Inflammatory macrophage treated with lipopolysaccharide for 4 hours (primary cell): Measurements from ENCODE around the gene CNIH2.
A peak's percentile ranks its signal among the peaks of the same experiment; 100 is the strongest.
"Not testable (repeated sequence)": the region's sequence is repeated elsewhere in the genome, so short reads cannot be mapped to it uniquely, and the experiment has no call there.

Source experiments
- DNase-seq: peaks from one replicate; pipeline ENCODE4 v3.0.0-alpha.2; 2020

Gene CNIH2

DNA sequence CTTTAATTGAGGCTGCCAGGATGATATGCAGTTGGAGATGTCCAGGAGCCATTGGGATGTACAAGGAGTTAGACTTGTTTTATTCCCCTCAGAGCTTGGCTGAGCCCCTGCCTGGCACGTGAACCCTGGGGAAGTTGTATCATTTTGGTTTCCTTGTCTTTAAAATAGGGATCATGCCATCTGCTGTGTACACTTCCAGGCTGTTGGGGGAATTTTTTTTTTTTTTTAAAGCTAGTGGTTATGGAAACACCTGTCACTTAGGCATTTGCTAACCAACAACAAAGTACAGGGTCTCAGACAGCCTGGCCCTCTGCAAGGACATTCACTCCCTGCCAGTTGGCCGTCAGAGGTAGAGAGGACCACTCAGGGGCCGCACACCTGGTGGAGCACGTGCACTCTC lies 18.0 kb upstream of the CNIH2 start:
- no peak for DNase-seq

DNA sequence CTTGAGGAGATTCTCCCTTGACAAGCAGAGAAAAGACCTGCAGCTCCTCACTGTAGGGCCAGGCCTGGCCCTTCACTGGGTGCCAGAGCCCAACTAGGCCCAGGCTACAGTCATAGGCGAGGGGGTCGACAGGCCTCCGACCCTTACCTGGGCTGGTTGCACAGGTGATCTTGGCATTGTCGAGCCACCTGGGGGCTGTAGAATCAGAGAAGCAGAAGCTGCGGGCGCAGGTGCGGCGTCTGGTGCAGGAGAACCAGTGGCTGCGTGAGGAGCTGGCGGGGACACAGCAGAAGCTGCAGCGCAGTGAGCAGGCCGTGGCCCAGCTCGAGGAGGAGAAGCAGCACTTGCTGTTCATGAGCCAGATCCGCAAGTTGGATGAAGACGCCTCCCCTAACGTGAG lies 16.4 kb upstream of the CNIH2 start:
- no peak for DNase-seq

DNA sequence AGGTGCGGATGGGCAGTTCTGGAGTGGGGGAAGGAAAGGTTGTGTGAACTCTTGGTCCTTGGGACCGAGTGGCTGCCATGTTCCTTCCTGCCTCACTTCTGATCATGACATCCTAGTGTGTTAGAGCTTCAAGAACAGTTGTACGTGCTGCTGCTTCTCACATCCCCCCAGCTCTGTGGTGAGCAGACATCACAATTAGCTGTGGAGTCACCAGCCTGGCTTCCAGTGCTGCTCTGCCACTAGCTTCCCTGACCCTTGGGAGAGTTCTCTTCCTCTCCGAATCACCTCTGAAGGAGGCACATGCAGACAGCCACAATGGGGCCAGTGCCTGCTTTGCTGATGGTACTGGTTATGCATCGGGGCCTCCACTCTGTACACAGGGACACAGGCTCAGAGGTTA lies 15.8 kb upstream of the CNIH2 start:
- no peak for DNase-seq

DNA sequence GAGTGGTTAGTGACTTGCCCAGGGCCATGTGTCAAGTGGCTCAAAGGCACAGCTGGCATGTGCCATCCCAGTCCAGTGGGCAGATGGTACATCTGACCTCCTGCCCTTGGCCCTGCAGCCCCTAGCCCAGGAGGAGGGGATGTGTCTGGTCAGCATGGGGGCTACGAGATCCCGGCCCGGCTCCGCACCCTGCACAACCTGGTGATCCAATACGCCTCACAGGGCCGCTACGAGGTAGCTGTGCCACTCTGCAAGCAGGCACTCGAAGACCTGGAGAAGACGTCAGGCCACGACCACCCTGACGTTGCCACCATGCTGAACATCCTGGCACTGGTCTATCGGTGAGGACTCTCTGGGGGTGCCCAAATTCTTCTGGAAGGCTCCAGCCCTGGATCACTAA lies 15.3 kb upstream of the CNIH2 start:
- no peak for DNase-seq

DNA sequence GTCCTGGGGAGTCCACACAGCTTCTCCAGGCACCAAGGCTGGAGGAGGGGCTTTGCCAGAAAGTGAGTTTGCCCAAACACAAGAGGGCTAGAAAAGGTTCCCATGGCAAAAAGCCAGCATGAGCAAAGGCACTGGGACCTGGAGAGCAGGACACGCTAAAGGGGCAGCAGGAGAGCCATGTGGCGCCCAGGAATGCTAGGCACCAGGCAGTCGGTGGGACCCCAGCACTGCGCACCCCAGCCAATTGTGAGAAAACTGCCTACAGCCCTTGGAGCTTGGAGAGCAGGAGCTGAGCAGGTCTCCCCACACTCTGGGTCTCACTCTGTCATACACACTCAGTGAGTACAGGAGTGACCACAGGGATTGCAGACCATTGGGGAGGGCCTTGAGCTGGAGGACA lies 14.7 kb upstream of the CNIH2 start:
- no peak for DNase-seq

DNA sequence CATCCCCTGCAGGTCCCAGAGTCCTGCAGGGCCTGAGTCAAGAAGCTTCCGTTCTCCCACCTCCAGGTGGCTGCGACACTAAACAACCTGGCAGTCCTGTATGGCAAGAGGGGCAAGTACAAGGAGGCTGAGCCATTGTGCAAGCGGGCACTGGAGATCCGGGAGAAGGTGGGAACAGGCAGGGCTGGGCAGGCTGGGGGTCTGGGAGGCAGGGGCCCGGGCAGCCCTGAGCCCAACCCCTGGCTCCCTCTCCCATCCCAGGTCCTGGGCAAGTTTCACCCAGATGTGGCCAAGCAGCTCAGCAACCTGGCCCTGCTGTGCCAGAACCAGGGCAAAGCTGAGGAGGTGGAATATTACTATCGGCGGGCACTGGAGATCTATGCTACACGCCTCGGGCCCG lies 14.2 kb upstream of the CNIH2 start:
- DNase-seq = no peak

DNA sequence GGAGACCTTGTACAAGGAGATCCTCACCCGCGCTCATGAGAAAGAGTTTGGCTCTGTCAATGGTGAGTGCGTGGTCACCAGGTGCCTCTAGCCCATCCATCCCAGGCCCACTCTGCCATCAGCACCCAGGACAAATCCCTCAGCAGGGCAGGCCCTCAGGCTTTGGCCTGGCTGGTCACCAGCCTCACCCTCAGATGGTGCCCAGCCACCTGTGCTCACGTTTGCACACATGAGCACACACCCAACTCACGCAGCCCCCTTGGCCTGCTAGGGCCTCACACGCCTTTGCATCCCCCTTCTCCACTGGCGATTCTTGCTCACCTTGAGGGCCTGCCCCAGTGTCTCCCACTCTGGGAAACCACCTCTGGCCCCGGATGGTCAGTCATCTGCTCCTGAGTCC lies 13.6 kb upstream of the CNIH2 start:
- DNase-seq = no peak

DNA sequence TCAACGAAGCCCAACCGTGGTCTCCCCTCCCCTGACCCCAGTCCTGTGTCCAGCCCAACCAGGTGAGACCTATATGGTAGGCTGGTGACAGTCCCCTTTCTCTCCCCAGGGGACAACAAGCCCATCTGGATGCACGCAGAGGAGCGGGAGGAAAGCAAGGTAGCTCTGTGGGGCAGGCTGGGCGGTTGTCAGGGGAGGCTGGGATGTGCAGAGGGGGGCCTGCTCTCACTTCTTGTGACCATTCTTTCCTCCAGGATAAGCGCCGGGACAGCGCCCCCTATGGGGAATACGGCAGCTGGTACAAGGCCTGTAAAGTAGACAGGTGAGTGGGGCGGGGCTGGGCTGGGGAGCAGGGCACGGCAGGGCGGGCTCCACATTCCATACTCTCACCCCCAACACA lies 13.1 kb upstream of the CNIH2 start:
- no peak for DNase-seq

DNA sequence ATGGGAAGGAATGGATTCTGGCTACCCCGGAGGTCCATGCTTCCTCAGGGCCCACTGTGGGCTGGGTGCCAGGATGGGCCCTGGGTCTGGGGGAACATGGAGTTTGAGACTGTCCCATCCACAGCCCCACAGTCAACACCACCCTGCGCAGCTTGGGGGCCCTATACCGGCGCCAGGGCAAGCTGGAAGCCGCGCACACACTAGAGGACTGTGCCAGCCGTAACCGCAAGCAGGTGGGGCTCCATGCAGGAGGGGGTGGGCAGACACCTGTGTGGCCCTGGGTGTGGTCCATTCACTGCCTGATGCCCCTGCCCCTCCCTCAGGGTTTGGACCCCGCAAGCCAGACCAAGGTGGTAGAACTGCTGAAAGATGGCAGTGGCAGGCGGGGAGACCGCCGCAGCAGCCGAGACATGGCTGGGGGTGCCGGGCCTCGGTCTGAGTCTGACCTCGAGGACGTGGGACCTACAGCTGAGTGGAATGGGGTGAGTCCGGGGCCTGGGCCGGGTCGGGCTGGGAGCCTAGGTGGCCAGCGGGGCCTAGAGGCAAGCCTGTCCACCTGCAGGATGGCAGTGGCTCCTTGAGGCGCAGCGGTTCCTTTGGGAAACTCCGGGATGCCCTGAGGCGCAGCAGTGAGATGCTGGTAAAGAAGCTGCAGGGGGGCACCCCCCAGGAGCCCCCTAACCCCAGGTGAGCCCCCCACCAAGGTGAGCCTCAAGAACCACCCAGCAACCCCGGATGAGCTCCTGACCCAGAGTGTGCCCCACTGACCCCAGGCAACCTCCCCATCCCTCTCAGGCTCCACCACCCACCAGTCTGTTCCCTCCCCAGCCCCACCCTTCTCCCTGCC lies 12.2 kb upstream of the CNIH2 start:
- DNase-seq = no peak

DNA sequence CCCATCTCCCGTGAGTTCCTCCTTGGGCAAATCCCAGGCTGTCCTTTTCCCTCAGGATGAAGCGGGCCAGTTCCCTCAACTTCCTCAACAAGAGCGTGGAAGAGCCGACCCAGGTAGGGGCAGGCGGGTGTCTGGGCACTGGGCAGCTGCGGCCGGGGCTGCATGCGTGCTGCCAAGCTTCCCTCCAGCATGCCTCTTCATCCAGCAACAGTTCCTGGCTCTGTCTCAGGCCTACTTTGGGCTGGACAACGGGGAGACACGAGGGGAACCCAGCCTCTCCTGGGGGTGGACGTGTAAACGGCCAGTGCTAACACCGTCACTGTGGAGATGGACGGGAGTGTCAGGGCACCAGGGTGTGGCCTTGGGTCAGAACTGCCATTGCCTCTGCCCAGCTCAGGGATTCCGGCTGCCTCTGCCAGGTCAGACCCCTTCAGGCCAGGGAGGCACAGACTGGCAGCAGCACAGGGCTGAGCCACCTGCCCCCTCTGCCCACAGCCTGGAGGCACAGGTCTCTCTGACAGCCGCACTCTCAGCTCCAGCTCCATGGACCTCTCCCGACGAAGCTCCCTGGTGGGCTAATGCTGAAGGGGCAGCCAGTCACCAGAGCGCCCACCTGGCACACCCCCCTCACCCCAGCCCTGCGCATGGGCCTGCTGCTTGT lies 11.5 kb upstream of the CNIH2 start:
- no peak for DNase-seq

DNA sequence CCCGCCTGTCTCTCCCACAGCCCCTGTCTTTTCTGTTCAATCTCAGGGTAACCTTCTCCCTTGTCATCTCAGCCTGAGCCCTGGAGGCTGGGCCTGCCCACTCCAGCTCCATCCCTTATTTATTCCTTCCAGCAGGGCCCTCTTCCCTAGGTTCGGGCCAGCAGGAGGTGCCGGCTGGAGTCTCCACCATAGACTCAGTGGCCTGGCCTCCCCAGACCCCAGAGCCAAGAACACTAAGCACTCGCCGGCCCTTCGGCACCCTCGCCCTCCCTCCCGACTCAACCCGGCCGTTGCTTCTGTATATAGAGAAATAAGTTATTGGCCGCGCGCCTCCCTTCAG lies 11.0 kb upstream of the CNIH2 start:
- no peak for DNase-seq

DNA sequence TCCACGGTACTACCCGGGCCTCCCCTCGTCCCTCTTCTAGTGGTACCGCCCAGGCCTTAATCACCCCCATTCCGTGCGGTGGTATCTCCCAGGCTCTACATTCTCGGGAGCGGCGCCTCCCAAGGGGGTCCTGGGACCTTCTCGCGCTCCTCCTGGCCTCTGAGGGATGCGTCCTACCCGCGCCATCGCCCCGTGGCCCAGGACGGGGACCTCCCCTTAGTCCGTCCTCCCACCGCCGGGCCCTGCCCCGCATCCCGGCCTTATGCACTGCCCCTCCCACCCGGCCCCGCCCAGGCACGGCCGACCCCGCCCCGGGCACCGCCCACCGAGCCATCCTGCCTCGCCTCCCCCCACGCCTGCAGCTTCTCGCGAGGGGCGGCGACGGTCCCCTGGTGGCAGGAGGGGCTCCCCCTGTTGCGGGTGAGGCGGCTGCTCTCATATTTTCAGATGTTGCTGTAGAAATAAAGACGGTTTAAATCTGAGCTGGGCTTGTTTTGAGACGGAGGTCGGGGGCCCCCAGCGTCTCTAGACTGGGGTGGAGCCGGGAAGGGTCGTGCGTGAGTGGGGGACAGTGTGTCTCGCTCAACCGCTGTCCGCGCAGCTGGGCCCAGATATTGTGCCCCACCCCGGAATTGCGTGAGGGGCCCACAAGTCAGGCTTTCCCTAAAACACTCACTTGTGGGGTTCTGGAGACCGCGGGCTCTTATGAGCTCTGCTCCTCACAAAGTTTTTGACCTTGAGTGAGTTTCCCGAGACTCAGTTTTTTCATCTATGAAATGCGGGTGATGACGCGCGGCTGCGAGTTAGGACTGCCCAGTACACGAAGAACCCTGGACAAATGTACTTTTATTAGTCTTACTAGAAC lies 10.4 kb upstream of the CNIH2 start:
- peak; percentile 81 for DNase-seq

DNA sequence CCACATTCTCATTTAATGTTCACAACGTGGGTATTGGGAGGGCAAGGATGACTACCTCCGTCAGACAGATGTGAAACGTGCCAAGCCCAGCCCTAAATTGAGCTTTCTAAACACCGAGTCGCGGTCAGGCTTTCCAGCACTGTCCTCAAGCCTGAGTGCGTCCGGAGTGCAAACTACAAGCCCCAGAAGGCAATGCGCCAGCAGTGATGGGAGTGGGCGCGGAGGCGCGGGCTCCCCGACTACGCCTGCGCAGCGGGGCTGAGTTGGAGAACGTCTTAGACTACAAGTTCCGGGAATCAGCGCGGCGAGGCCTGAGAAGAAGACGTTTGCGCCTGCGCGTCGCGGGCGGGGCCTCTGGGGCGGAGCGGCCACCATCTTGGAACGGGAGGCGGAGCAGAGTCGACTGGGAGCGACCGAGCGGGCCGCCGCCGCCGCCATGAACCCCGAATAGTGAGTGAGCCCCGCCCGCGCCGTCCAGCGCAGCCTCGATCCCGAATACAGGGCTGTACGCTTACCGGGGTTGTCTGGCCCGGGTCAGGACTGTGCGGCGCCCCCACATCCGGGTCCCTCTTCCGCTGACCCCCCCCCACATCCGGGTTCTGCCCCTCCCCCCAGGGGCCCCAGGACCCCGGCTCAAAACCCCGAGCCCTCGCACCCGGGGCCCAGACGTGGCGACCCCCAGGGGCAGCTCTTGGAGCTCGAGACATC lies 9.6 kb upstream of the CNIH2 start, which contains the start of gene RAB1B:
Gene RAB1B (plus strand): TSS at position 396 of the 708 bp plus-strand sequence. CDS start 41 bp downstream, at position 437.
- peak; percentile 100 for DNase-seq

DNA sequence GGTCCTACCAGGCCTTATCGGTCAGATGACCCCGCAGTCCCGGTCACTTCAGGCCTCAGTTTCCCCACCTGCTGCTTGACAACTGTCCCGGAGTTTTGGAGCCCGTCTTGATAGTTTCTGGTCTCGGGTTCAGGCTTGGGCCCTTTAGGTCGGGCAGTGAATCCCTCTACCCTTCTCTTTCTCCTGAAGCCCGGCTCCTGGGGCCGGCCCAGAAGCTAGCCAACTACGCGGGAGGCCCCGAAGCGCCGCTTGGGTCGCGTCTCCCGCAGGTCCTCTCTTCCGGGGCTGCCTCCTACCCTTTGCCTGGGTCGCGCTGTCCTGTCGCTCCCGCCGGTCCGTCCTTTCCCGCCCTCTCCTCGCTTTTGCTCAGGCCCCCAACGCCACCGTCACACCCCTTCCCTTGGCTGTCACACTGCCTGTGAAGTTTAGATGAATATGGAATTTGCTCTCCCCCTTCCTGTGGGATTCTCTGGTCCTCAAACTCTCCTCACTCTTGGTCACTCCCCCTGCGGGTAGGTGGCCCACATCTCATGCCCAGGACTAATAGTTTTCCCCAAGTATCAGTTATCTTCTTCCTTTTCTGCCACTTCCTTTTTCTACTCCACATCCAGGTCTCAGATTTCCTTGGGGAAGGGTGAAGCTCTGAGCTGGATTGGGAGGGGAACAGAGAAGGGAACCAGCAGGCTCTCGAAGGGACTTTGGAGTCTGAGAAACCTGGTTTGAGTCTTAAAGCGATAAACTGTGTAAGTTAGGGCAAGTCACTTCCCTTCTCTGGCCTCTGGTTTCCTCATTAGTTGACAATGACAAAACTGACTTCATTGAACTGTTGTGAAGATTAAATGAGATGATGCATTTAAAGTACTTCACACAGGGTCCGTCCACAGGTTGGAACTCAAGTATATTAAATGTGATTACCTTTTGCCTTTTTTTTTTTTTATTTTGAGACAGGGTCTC lies 8.7 kb upstream of the CNIH2 start:
- peak; percentile 47 for DNase-seq

DNA sequence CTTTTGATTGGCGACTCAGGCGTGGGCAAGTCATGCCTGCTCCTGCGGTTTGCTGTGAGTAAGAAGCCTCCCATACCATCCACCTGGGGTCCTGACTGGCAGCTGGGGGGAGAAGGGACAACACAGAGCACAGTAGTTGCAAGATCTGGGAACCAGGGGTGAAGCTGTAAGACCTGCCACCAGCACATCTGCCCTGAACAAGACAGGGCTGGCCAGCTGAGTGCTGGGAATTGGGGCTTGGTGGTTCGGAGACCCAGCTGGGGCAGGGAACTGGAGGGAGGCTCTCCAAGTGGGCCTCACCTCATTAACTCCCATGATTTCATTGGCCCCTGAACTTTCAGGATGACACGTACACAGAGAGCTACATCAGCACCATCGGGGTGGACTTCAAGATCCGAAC lies 6.2 kb upstream of the CNIH2 start:
- no peak for DNase-seq

DNA sequence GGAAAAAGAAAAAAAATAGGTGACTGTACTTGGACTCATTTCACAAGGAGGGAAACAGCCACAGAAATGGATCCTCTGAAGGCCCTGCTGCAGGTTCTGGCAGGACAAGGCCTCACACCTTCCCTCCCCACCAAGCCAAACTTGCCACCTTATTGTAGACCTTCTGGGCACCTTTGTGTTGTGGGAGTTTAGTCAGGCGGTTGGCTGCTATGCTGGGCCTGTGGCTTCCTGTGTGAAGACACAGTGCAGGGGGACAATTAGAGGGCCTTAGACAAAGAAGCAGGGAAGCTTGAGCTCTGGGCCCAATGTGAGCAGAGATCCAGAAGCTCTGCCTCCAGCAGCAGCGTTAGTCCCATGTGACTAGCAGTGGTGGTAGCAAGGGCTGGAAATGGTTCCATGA lies 5.4 kb upstream of the CNIH2 start:
- no peak for DNase-seq

DNA sequence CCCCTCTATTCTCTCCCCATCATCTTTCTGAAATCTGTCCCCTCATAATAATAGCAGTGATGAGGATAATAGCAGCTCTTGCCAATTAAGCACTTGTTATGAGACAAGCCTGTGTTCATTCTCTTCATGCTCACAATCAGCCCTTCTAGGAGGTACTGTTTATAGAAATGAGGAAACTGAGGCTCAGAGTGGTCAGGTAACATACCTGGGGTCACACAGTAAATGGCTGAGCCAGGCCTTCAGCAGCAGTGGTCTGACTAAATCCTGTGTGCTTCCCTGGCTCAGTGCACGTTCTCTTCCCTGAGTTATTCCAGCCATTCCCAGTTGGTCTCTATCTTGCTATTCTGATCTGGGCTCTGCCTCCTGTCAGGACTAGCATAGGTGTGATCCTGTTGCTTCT lies 3.8 kb upstream of the CNIH2 start:
- no peak for DNase-seq

DNA sequence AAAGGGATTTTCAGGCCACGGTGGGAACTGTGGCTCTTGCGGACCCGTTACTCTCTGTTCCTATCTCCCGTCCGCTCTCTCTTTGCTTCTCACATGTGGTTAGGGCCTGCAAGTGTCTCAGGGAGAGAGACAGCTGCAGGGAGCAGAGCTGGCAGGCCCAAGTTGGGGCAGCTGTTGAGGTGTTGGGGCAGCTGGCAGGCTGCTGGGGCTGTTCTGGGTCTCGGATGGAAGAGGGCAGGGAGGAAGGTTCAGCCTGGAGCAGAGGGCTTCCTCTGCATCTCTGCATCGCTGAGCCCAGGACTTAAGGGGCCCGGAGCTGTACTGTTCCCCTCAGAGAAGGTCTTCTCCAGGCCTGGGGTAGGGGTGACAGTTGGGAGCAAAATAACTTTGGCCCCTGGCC lies 2.6 kb upstream of the CNIH2 start:
- DNase-seq = no peak

DNA sequence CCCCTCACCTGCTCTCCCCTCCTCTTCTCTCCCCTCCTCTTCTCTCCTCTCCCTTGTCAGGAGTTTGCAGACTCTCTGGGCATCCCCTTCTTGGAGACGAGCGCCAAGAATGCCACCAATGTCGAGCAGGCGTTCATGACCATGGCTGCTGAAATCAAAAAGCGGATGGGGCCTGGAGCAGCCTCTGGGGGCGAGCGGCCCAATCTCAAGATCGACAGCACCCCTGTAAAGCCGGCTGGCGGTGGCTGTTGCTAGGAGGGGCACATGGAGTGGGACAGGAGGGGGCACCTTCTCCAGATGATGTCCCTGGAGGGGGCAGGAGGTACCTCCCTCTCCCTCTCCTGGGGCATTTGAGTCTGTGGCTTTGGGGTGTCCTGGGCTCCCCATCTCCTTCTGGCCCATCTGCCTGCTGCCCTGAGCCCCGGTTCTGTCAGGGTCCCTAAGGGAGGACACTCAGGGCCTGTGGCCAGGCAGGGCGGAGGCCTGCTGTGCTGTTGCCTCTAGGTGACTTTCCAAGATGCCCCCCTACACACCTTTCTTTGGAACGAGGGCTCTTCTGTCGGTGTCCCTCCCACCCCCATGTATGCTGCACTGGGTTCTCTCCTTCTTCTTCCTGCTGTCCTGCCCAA lies 1.9 kb upstream of the CNIH2 start:
- no peak for DNase-seq

DNA sequence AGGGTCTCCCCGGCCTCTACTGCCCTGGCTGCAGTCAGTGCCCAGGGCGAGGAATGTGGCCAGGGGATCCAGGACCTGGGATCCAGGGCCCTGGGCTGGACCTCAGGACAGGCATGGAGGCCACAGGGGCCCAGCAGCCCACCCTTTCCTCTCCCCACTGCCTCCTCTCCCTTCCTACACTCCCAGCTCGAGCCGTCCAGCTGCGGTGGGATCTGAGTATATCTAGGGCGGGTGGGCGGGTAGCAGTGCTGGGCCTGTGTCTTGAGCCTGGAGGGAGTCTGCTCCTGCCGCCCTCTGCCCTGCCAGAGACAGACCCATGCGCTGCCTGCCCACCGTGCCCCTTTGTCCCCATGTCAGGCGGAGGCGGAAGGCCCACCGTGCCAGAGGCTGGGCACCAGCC lies 1.4 kb upstream of the CNIH2 start:
- DNase-seq = not testable (repeated sequence)

DNA sequence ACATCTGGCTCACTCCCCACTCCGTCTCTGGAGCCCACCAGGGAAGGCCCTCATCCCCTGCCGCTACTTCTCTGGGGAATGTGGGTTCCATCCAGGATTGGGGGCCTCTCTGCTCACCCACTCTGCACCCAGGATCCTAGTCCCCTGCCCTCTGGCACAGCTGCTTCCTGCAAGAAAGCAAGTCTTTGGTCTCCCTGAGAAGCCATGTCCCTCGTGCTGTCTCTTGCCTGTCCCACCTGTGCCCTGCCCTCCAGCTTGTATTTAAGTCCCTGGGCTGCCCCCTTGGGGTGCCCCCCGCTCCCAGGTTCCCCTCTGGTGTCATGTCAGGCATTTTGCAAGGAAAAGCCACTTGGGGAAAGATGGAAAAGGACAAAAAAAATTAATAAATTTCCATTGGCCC lies 911 bp upstream of the CNIH2 start:
- not testable (repeated sequence) for DNase-seq
